DMS79 (cell line): ENCODE measurements around the gene CACNB1.

Experiments
- DNase-seq: peaks from one replicate; lab custom pipeline; 2025; lab: John Stamatoyannopoulos, UW

The CACNB1 gene

DNA sequence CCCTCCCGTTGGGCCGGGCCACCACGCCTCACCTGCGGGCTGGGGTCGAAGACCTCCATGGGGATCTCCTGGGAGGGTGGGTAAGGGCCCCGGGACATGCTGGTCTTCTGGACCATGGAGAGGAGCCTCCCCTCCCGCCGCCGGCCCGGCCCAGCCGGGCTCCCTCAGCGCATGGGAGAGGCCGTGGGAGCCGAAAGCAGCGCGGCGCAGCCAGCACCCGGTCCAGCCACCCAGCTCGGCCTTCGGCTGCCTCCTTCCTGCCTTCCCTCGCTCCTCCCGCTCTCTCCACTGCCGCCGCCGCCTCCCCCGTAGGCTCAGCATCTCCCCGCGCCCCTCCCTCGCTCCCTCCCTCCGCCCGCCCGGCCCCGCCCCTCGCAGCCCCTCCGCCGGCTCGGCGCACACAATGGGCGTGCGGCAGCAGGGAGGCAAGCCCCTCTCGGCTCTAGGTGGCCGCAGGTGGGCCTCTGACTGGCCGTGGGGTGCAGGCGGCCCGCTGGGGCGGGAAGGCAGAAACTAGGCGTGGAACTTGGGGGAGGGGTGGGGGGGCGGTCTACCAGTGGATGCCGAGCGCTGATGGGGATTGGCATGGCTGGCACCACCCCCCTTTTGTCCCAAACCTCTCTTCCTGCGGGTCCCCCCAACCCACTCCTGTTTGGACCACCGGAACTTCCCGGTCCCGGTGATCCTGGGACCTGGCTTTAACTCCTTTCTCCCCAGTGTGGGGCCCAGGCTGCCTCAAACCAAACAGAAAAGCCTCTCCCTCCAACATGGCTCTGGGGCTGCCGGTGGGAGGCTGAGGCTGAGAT lies at the start of gene CACNB1:
Gene CACNB1 (minus strand): TSS at position 290 of the 806 bp plus-strand sequence. CDS start 174 bp downstream, at position 116.
- peak; percentile 55 for DNase-seq

DNA sequence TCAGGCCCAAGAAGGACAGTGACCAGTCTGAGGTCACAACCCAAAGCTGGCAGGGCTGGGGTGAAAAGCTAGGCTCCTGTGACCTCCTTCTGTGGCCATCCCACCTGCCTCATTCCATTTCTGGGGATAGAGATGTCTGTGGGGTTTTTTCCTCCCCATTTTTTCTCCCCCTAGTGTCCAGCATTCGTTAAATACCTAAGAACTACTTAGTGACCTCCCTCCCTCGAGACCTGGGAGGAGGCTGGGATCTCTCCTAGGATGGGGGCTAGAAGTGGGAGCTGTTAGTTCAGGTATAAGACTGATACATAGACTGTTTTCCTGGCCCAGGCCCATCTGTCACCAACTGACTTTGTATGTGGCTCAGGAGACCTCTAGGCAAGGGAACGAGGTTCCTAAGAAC lies 48.8 kb upstream of the CACNB1 start:
- DNase-seq, result no peak

DNA sequence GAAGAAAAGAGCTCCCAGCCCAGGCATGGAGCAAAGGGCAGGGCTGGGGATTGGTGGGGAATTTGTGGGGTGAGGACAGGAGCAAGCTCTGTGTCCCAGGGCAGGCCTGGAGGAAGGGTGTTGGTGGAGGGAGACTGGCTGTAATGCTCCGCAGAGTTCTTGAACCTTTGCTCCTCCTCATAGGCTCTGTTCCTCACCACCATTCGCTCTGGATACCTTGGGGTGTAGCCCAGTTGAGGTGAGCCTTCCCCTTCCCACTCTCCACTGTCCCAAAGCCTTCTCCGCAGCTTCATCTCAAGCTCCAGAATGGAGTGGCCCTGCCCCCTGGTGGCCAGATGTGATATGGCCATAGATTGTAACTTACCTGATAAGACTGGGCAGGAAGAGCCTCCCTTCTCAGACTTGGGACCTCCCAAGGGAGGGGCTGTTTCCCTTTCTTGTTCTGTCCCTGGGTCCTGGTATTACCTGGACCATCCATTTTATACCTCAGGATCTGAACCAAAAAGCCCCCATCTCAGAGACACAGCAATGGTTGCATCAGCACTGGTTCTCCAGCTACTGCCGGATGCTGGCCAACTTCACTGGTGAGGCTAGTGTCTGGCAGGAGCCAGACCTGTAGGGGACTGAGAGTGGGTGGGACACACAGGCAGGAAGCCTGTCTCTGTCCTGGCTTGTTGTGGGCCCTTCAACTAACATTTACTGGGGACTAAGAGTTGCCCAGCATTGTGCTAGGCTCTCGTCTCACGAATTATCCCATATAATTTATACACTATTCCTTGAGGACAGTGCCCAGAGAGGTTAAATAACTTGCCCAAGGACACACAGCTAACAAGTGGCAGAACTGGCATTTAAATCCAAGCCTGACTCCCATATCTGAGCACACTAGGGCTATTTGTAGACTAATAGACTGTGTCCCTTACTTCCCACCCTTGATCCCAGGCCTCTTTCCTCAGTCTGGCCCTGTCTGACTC lies 47.4 kb upstream of the CACNB1 start:
- DNase-seq, result peak; percentile 56

DNA sequence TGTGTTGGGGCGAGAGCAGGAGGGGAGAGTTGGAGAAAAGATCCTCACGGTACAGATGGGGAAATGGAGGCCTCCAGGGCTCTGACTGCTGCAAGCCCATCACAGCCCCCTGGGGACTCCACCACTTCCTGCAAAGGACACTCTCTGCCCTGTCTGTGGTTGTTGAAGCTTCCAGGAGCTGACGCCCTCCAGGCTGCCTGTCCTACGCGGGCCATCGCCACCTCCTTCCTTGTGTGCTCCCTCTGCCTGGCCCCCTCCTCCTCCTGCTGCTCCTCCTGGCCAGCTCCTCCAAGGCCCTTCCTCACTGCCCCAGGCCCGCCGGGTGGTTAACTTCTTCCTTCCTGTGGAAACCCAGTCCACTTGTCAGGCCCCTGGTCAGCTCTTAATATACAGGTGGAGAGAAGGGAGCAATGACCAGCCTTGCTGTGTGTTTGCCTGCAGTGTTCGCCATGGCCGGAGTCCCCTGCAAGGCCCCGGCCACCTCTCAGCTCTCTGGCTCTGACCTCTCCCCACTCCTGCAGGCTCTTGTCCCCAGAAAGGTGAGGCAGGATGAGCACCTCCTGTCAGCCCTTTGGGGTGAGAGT lies 46.6 kb upstream of the CACNB1 start:
- no peak for DNase-seq

DNA sequence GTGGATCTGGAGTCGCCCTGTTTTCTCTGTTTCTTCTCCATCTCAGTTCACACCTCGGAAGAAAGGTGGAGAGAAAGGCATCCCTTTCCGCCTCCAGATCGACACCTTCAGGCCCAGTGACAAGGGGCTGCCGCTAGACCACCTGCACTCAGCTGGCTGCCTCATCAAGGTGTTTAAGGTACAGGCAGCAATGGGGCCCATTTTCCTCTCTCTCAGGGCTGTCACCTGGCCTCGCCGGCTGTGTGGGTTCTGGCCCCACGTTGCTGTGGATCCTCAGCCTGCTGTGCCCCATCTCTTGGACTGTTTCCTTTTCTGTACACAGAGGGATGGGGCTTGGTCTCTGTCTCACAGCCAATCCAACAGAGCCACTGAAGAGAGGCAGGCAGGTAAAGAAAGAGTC lies 45.7 kb upstream of the CACNB1 start:
- DNase-seq, result no peak

DNA sequence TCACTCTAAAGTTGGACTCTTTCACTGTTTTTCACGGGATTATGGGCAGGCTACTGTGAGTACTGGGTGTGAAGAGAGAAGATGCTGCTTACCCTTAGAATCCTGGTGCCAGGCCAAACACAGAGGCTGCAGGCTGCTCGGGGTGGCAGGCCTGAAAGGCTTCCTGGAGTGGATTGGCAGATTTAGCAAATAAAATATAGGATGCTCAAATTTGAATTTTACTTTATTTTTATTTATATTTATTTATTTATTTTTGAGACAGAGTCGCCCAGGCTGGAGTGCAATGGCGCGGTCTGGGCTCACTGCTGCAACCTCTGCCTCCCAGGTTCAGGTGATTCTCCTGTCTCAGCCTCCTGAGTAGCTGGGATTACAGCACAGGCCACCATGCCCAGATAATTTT lies 43.2 kb upstream of the CACNB1 start:
- DNase-seq, result no peak

DNA sequence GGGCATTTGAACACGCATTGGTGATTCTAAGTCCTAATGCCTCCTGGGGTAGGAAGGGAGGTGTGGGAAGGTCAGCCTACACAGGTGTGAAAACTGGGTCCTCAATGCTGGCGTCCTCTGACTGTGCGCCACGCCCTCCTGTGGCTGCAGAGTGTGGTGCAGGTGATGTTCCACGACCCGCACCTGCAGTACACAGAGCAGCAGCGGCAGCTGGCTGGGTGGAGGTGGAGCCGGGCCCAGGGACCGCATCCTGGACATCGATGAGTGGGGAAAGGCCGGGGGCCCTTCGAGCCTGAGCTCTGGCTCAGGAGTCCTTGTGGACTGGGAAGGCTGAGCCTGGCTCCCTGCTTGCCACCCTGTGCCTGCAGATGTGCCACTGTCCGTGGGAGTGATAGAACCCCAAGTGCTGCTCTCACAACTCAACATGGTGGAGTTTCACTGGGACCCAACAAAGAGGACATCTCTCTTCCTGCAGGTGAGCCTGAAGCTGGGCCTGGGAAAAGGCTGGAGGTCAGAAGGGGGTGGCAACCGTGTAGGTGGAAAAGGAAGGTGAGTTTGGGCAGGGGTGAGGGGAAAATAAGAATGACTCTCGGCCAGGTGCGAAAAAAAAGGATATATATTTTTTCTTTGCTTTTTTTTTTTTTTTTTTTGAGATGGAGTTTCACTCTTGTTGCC lies 42.3 kb upstream of the CACNB1 start:
- no peak for DNase-seq

DNA sequence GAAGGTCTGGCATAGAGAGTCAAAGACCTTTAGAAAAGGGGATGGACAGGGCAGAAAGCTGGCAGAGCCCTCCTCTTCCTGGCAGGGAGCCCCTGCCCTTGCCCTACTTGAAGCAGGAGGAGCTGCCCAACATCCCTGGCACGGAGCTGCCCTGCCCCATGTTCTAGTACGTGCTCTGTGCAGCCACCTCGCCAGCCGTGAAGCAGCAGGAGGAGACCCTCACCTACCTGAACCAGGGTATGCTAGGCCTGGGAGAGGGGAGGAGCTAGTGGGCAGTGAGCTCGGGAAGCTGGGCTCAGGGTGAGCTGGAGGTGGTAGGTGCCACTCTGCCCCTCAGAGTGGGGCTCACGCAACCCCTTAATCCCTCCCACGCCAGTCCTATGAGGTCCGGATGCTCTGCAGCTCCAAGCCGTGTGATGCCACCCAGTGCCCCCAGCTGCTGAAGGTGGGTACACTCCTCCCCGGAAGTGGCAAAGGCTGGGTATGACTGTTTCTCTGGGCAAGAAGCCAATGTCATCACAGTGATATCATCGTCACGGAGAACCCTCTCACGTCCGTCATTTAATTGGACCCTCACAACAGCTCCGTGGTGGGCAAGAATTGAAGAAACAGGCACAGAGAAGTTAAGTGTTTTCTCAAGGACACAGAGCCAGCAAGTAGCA lies 41.0 kb upstream of the CACNB1 start:
- DNase-seq, result peak; percentile 14

DNA sequence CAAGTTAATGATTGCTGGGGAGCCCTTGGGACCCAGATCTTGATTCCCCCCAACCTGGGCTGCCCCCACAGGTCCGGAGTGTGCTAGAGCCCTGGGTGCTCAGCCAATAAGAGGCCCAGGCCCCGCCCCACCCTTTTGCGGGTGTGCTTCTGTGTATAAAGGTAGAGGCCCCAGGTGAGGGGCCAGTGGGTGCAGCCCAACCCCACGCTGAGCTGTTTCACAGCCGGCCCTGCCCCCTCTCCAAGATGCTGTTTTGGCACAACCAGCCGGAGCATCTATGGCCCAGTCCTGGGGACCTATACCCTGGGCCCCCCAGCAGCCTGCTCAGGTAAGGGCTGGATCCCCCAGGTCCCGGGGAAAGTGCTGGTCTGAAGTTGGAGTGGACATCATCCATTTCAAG lies 40.1 kb upstream of the CACNB1 start:
- DNase-seq, result no peak

DNA sequence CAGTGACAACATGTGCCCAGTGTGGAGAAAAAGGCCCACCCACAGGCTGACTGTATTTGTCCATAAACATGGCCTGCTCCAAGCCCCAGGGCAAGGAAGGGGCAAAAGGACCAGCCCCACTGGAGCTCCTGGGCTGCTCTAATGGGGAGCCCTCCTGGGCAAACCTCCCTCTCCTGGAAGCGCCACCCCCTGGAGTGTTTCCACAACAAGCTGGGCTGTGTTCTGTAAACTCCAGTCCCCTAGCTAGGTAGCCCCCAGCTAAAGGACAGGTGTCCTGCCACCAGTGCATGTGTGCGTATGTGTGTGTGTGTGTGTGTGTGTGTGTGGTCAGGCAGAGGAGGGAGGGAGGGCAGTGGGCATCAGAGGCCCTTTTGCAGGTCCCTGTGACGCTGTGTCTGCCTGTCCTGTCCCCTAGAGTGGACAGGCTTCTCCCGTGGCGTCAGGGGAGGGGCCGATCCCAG lies 39.5 kb upstream of the CACNB1 start:
- no peak for DNase-seq

DNA sequence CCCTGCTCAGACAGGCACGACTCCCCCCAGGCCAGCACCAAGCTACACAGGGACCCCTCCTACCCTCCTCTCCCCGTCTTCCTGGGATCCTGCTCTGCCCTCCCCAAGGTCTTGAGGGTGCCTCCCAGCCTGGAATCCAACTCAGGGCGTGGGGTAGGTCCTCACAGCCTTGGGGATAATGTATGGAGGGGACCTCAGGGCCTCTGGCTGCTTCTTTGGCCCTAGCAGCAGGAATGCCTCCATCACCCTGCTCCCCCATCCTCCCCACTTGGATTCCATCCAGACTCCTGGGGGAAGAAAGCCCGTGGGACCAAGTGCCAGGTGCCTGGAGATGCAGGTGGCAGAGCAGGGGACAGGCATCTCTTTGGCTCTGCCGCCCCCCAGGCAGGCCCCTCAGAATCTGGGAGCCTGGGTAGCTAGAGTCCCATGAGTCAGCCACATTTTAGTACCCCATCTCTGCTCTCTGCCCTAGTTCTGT lies 39.0 kb upstream of the CACNB1 start:
- DNase-seq, result no peak

DNA sequence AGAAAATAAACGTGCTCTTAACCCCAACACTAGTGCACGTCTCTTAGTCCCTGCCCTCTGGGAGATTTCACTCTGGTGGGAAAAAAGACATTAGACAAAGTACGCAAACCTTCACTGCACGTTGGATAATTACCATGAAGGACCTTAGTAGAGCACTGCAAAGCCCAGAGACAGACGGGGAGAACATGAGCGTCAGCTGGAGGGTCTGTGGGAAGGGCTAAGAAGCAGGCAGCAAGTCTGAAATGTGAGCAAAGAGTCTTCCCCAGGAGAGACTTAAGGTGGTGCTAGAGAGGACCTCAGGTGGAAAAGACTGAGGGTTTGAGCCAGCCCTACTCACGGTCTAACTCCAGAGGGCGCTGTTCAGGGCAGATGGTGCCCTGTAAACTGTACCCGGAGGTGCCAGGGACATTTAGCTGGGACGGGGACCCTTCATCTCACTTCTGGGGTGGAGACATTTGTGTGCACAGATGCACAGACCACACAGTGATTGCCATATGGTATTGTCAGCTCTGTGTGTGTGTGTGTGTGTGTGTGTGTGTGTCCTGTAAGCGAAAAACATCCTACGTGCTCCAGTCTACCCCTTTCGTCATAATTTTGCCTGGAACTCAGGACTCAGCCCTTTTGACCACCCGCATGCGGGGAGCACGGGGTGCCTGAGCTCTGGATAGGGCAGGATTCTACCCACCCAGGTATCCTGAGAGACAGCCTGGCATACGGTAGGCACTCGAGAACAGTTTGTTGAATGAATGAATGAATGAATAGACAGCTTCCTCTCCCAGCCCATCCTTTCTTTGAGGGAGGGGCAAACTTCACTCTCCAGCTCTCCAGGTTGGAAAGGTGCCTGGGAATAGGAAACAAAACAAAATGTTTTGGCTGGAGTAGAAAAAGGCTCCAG lies 38.3 kb upstream of the CACNB1 start:
- peak; percentile 22 for DNase-seq

DNA sequence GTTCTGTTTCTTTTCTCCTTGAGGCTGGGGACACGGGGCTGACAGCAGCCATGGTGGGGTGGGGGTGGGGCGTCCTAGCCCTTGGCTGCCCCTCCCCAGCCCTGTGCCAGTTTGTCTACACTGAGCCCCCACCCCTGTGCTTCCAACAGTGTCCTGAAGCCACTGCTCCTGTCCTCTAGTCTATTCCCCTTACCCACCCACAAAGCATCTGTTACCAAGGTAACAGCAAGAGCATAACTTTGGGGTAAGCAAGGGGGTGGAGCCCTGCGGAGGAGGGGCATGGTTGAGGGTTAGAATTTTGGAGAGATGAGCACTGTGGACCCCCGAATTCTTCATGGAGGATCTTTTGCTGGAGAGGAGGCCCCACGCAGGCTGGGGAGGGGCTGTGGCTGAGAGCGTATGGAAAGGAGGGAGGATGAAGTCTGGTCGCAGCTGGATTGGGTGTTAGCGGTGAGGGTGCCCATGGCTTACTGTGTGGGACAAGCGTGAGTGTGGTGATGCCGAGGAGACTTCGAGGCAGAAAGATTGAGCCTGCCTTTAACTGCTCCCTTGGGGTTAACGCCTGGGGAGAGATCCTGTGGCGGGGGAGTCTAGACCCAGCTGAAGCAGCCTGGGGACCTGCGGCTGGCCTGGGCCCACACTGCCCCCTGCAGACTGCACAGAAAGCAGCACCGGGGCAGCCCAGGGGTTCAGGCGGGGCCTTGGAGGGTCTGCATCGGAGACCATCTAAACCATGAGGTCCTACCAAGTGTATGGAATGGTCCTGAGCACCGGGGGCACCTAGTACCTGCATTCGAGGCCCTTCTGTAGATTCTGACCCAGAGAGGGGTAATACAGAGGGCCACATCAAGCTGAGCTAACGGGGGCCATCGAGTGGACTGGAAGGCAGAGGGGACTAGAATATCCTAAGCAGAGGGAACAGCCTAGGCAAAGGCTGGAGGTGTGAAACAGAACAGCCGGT lies 34.4 kb upstream of the CACNB1 start:
- DNase-seq, result peak; percentile 33

DNA sequence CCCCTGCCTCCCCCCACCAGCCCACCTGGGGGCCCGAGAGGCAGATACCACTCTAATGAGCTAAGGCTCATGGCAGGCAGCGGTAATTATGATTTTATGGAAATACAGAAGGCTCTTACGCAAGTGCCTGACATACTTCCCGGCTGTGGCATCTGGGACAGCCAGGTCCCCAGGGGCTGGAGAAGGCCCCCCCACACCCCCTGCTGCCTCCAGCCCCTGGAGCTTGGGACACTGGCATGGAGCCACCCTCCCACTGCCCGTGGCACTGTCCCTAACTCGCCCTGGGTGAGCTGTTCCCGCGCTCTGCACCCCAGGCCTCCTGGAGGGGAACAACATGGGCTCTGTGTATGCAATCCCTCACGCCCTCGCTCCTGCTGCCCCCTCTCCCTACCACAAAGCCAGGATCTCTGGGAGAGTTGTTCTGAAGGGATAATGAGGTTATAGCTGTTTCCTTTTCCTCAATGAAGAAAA lies 33.7 kb upstream of the CACNB1 start:
- DNase-seq, result no peak

DNA sequence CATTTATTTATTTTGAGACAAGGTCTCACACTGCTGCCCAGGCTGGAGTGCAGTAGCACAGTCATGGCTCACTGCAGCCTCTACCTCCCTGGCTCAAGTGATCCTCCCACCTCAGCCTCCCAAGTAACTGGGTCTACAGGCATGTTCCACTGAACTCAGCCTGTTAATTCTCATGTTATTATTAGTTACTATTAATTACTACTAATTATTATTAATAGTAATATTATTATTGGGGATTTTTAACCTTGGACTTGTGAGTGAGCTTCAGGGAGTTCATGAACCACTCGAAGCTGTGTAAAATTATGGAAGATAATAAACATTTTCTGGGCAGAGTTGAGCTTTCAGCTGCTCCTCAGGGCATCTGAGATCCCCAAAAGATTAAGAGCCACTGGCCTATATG lies 32.9 kb upstream of the CACNB1 start:
- DNase-seq, result no peak

DNA sequence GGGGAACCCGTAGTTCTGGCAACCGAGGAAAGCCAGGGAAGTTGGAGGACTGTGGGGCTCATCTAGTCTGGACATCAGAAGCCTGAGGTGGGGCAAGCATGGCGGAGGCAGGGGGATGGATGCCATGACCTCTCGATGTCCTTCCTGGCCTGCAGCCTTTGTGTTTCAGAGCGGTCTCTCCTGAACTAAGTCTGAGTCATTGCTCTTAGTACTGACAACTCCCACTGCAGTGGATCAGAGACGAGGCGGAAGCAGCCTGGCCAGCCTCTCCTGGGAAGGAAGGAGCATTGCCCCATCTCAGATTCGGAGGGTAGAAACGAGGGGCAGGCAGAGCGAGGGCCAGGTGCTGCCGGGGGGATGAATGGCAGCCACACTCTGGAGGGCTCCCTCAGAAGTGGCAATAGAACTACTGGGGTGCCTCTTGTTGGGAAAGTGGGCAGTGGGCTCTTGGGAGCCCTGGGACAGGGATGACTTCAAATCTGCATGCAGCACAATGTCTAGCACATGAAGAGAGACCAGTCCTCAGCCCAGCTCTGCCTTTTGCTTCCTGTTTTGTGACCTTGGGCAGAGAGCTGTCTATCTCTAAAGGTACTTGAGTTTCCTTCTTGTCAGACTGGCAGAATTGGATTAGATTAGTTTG lies 31.9 kb upstream of the CACNB1 start:
- no peak for DNase-seq

DNA sequence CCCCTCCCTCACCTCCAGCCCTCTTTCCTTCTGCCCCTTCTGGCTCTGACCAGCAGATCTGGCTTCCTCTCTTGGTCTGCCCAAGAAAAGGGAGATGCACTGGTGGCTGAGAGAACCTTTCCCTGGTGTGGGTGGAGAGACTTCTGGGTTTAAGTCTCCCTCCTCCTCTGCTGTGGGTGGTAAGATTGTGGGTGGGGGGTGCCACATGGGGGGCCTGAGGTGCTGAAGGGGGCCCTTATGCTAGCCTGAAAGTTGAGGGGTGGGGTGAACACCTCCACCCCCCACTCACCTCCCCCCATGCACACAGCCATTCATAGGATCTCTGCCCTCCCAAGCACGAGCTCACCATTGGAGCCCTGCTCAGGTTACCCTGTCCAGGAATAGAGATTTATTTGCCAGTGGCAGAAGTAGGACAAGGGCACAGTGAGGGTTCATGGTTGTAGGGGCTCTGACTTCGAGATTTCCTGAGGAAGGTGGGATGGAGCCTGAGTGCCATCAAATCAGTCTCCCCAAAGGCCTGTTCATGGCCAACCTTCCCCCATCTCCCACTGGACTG lies 30.0 kb upstream of the CACNB1 start:
- DNase-seq, result no peak
